ENCODE measurements around the gene SLC2A14.
A peak's percentile ranks its signal among the peaks of the same experiment; 100 is the strongest.
"Not testable (repeated sequence)": the region's sequence is repeated elsewhere in the genome, so short reads cannot be mapped to it uniquely, and the experiment has no call there.

Gene SLC2A14

GRCh38 chr12:7872566-7873319 is at the start of gene SLC2A14:
Gene SLC2A14, minus strand, starts transcription at chr12:7872915. Its CDS starts 3,035 bp downstream, at chr12:7869880.
- no peak for DNase-seq

GRCh38 chr12:7921181-7921580 is 48.5 kb upstream of the SLC2A14 start:
- not testable (repeated sequence) for DNase-seq

- not testable (repeated sequence) for DNase-seq
Measured at GRCh38 chr12:7918268-7918590, 45.5 kb upstream of the SLC2A14 start.

GRCh38 chr12:7917392-7918267 is 44.9 kb upstream of the SLC2A14 start:
- DNase-seq, result no peak

- no peak for DNase-seq
Measured at GRCh38 chr12:7916936-7917335, 44.2 kb upstream of the SLC2A14 start.

GRCh38 chr12:7915661-7916403 is 43.1 kb upstream of the SLC2A14 start:
- peak; percentile 50 for DNase-seq

- DNase-seq, result not testable (repeated sequence)
Measured at GRCh38 chr12:7910106-7910505, 37.4 kb upstream of the SLC2A14 start.

- DNase-seq, result peak; percentile 16
Measured at GRCh38 chr12:7907009-7907408, 34.3 kb upstream of the SLC2A14 start.

- DNase-seq, result not testable (repeated sequence)
Measured at GRCh38 chr12:7906303-7906702, 33.6 kb upstream of the SLC2A14 start.

GRCh38 chr12:7905600-7906125 is 32.9 kb upstream of the SLC2A14 start:
- peak; percentile 10 for DNase-seq

GRCh38 chr12:7905071-7905470 is 32.4 kb upstream of the SLC2A14 start:
- DNase-seq, result peak; percentile 73

GRCh38 chr12:7902416-7902815 is 29.7 kb upstream of the SLC2A14 start:
- not testable (repeated sequence) for DNase-seq

GRCh38 chr12:7899755-7900154 is 27.0 kb upstream of the SLC2A14 start:
- no peak for DNase-seq

- DNase-seq, result not testable (repeated sequence)
Measured at GRCh38 chr12:7896726-7897125, 24.0 kb upstream of the SLC2A14 start.

GRCh38 chr12:7892186-7892980 is 19.7 kb upstream of the SLC2A14 start:
- no peak for DNase-seq

- no peak for DNase-seq
Measured at GRCh38 chr12:7884689-7885088, 12.0 kb upstream of the SLC2A14 start.

GRCh38 chr12:7881736-7882120 is 9.0 kb upstream of the SLC2A14 start:
- not testable (repeated sequence) for DNase-seq

- DNase-seq, result not testable (repeated sequence)
Measured at GRCh38 chr12:7880952-7881735, 8.4 kb upstream of the SLC2A14 start.

GRCh38 chr12:7879246-7879645 is 6.5 kb upstream of the SLC2A14 start:
- DNase-seq, result no peak

- DNase-seq, result no peak
Measured at GRCh38 chr12:7877420-7877819, 4.7 kb upstream of the SLC2A14 start.

- no peak for DNase-seq
Measured at GRCh38 chr12:7870335-7870734, 2.4 kb downstream of the SLC2A14 start.

Data from eye (tissue), 1 donor.